T1000 (cell line): ENCODE data around the gene FN3K.
"Not testable (repeated sequence)": the region's sequence is repeated elsewhere in the genome, so short reads cannot be mapped to it uniquely, and the experiment has no call there.

ENCODE experiments used
- DNase-seq: peaks from one replicate; lab custom pipeline; 2025; ENCODE audit warnings: mixed read lengths; lab: John Stamatoyannopoulos, UW

Gene FN3K

DNA sequence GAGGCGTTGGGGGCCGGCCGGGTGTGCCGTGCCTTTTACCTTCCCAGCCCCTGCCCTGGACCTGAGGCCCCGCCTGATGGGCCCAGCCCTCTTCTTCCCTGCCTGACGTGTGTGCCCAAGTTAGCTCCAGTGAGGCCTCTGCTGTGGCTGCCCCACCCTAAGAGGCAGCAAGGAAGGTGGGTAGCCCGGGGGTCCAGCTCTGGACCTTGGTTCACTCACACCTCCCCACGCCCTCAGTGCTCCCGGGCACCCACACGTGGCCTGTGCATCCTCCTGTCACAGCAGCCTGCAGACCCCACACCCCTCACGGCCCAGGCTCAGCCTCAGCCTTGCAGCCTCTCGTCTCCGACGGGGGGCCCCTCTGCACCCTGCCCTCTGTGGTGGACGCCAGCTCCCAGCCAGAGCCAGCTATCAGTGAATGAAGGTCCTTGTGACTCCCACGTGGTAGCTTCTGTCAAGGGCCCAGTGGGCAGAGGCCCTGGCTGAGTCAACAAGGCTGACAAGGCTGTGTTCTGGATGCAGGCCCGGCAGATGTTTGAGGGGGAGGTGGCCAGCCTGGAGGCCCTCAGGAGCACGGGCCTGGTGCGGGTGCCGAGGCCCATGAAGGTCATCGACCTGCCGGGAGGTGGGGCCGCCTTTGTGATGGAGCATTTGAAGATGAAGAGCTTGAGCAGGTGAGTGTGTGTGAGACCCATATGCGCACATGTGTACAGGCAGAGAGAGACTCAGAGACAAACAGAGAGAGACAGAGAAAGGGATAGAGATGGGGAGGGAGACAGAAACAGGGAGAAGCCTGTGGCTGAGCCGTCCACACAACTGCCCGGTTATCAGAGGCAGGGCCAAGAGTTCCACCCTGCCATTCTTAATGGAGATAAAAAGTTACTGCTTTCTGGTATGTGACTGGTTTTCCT lies 2.8 kb downstream of the FN3K start:
- no peak for DNase-seq

DNA sequence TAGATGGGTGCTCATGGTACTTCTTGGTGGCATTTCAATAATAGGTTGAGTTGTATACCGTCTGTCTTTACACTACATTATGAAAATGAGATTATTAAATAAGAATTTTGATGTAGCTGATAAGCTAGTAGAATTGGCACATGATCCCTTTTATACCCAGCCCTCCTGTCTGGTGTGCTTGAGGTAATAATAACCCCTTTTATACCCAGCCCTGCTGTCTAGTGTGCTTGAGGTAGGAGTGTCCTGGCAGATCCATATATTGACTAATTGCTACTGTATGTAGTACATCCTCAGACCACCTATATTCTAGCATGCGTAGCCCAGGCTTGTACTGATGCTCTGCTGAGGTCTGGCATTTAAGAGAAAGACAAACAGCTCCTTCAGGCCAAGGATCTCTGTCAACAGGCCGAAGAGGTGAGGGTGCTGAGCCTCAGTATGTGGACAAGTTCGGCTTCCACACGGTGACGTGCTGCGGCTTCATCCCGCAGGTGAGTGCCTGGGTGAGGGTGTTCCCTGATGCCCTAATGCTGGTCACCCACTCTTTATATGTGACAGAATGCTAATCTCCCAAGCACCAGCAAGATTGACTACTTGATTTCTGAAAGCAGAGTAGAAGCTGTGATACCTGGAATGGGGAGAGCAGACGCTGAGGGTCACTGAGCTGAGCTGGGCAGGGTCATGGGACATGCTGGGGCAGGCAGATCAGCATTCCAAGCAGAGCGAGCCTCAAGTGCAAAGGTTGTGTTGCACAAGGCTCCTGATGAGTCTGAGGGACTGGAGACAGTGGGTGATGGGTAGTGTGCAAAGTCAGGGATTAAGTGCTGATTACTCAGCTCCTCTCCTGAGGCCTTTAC lies 5.7 kb downstream of the FN3K start:
- no peak for DNase-seq

DNA sequence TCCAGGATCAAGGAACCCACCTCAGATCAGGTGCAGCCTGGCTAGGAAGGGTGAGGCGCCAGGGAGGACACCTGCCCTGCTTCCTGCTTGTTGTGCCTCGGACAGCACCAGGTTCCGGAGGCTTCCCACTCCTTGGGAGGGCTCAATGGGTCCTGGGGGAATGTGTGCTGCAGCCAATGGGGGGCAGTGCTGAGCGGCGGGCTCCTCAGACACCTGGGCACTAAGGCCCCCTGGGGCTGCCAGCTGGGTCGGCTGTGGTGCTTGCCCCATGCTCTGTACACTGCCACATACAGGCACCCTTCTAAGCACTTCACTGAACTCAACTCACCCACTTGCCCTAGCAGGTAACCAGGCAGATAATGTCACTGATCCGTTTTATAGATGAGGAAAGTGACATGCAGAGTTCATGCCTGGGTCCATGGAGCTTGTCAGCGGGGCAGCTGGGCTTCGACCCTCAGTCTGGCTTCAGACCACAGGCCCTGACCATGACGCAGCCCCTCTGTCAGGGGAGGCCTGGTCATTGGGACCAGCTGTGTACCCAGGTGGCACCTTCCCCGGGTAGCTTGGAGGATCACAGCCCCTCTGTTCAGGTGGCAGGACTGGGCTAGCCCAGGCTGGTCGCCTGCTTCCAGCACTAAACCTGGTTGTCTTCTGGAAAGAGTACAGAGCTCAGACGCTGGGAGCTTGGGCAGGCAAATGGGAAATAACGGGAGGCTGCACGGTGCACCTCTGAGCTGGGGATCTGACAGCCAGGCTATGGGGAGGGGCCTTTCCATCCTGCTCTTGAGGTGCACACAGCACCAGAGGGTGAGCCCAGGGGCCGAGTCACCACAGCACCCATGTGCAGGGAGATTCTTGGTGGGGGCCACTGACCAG lies 8.2 kb downstream of the FN3K start:
- no peak for DNase-seq

DNA sequence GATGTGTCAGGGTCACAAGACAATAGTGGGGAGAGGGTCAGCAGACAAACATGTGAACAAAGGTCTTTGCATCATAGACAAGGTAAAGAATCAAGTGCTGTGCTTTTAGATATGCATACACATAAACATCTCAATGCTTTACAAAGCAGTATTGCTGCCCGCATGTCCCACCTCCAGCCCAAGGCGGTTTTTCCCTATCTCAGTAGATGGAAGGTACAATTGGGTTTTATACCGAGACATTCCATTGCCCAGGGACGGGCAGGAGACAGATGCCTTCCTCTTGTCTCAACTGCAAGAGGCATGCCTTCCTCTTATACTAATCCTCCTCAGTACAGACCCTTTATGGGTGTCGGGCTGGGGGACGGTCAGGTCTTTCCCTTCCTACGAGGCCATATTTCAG lies 9.3 kb downstream of the FN3K start:
- not testable (repeated sequence) for DNase-seq

DNA sequence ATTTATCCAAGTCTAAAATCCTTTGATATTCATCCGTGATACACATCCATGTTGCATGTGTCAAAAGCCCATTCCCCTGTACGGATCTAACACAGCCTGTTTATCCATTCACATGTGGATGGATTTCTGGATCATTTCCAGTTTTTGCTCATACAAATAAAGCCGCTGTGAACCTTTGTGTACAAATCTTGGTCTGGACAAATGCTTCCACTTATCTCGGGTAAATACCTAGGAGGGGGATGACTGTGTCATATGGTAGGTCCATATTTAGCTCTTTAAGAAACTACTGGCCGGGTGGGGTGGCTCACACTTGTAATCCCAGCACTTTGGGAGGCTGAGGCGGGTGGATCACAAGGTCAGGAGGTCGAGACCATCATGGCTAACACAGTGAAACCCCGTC lies 10.1 kb downstream of the FN3K start:
- DNase-seq, result no peak

DNA sequence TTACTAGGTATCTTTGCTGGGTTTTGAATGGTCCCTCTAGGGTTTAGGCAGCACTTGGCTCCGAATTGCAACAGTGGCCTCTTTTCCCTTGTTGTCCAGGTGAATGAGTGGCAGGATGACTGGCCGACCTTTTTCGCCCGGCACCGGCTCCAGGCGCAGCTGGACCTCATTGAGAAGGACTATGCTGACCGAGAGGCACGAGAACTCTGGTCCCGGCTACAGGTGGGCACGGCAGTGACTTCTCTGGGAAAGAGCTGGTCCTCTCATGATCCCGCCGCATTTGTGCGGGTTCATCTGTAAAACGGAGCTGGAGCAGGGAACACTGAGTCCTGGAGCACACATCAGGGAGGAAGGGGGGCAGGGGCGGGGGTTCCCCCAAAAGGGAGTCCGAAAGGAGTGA lies 13.3 kb downstream of the FN3K start:
- DNase-seq, result no peak

DNA sequence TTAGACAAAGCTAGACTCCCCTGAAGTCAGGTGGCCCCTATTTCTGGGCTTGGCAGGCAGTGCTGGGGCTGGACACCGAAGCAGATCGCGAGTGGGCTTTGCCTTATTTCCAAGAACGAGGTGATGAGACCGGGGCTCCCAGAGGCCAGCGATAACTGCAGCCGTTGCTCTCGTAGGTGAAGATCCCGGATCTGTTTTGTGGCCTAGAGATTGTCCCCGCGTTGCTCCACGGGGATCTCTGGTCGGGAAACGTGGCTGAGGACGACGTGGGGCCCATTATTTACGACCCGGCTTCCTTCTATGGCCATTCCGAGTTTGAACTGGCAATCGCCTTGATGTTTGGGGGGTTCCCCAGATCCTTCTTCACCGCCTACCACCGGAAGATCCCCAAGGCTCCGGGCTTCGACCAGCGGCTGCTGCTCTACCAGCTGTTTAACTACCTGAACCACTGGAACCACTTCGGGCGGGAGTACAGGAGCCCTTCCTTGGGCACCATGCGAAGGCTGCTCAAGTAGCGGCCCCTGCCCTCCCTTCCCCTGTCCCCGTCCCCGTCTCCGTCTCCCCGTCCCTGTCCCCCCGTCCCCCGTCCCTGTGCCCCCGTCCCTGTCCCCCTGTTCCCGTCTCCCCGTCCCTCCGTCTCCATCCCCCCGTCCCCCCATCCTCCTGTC lies 15.0 kb downstream of the FN3K start:
- DNase-seq, result no peak

DNA sequence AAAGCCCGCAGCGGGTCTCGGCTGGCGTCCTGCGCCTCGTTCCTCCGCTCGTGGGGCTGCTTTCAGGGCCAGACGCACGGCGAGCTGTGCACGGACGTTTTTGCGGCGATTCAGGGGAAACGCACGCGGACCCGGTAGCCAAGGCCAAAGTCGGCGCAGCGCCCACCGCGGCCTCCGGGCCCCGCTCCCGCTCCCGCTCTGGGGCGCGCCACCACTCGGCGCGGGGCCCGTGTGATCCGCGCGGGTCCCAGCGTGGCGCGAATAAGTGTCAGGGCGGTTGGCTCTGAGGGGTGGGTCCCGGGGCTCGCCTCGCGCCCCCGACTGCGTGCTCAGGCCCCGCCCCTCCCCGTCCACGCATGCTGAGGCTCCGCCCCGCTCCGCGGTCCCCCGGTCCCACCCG lies 15.8 kb downstream of the FN3K start:
- no peak for DNase-seq

DNA sequence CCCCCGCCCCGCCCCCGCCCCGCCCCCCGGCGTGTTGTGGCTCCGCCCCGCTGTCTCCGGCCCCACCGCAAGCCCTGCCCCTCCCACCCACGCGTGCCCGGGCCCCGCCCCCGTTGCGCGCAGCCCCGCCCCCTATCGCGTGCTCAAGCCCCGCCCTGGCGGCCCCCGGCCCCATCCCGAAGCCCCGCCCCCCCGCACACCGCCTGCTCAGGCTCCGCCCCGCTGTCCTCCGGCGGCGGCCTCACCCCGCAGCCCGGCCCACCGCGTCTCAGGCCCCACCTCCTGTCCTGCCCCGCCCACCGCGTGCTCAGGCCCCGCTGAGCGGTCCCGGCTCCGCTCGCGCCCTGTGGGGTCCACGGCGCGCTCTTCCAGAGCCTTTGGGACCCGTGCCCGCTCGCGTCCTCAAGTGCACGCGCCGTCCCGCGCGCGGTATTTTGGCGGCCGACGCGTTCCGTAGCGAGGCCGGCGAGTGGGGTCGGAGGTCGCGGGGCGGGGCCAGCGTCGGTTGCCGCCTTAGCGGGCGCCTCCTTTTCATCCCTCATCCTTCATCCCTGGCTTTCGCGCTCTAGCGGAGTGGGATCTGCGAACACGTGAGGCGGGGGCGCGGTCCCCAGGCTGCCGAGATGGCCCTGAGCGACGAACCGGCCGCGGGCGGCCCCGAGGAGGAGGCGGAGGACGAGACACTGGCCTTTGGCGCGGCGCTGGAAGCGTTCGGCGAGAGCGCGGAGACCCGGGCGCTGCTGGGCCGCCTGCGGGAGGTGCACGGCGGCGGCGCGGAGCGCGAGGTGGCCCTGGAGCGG lies 16.4 kb downstream of the FN3K start, which contains the start of gene TBCD:
TSS of gene TBCD (plus strand) at position 495 of the 800 bp plus-strand sequence. CDS start at position 624, 129 bp downstream.
- peak; percentile 98 for DNase-seq

DNA sequence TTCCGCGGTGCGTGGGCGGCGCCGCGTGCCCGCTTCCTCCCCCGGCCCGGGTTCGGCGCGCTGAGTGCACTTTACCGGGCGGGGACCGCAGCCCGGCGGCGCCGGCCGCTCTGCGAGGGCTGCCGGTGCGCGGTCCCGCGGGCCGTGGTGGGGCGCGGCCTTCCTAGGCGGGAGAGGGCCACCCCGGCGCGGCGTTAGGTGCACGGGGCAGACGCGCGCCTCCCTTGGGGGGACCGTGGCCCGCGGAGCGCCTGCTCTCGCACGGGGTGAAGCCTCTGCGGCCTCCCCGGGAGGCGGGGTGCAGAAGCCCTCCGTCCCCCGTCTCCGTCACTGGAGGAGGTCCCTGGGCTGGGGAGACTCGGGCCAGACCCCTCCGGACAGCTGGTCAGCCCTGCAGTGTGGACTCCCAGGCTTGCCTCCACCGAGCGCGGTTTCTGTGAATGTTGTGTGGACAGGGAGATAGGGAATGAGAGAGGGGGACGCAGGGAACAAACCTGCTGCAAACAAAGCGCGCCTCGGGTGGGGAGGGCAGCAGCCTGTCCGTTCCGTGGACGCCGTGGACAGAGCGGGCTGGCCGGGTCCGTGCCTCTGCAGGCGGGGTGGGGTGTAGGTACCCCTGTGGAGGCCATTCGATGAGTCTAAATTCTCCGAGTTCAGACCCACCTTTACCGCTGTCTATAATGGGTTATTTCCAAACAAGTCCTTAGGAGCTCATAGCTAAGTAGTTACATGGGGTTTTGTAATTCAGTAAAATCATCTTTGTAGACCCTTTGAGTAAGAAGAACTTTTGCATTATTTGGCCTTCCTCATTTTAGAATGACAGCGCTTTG lies 17.2 kb downstream of the FN3K start:
- DNase-seq, result no peak

DNA sequence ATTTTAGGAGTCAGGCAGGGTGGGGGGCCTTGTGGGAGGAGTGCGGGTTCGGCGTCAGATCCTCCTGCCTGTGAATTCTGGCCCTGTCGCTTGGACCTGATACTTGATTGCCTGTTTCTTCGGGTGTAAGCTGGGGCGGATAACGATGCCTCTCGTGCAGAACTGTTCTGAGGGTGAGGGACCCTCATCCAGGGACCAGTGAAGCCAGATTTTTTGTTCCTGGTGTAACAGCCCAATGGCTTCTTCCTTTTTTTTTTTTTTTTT lies 17.7 kb downstream of the FN3K start:
- DNase-seq, result no peak

DNA sequence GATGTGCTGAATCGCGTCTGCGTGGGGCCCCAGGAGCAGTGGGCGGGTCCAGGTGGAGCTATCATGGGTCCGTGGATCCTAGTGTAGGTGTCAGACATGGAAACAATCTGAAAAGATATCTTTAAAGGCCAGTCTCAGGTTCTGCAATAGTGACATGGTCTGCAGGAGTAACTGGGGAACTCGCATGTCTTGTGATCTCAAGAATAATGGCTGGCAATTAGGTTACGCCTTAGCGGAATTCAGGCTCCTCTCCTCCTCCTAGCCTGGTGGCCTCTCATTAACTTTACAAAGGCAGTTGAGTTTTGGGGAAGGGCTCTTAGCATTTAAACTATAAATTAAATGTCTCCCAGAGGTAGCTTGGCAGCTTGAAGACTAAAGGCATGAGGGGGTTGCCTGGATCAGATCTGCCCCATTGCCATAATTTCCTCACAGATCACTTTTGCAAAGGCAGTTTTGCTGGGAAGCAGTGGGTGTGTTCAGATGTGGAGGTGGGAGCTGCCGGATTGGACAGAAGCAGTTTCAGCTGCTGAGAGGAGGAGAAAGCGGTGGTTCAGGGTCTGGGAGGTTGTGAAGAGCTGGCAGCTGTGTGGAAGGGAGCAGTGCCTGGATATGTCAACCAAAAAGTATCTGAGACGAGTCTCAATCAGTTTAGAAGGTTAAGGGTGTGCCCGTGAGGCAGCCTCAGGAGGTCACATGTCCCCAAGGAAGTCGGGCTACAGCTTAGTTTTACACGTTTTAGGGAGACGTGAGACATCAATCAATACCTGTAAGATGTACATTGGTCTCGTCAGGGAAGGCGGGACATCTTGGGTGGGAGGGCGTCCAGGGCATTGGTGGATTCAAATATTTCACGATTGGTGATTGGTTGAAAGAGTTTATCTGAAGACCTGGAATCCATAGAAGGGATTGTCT lies 19.1 kb downstream of the FN3K start:
- no peak for DNase-seq

DNA sequence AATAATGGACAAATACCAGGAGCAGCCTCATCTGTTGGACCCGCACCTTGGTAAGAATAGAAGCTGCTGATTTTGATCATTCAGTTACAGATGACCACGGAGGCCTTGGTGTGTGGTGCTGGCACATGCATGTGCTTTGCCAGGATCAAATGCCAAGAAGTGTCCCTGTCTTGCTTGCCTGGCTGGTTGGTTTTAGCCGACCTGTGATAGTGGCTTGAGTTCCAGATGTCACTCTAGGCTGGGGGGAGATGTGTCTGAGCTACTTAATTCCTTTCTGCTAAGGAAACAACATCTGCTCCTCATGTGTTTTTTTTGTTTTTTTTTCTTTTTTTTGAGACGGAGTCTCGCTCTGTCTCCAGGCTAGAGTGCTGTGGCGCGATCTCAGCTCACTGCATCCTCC lies 20.8 kb downstream of the FN3K start:
- no peak for DNase-seq

DNA sequence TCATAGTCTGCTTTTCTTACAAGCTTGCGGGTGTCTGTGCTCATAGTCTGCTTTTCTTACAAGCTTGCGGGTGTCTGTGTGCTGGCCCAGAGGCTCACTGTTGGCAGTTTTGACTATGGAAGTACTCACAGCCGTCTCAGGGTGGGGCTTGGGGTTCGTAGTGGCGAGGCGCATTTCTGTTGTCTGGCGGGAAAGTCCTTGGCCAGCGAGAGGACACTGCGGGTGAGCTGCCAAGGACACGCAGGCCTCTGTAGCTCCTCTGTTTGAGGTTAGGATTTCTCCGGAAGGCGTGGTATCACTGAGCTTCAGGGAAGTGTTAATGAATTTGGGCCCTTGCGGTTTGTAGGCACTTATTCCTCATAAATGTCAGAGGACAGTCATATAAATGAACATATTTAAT lies 30.0 kb downstream of the FN3K start:
- DNase-seq, result no peak

DNA sequence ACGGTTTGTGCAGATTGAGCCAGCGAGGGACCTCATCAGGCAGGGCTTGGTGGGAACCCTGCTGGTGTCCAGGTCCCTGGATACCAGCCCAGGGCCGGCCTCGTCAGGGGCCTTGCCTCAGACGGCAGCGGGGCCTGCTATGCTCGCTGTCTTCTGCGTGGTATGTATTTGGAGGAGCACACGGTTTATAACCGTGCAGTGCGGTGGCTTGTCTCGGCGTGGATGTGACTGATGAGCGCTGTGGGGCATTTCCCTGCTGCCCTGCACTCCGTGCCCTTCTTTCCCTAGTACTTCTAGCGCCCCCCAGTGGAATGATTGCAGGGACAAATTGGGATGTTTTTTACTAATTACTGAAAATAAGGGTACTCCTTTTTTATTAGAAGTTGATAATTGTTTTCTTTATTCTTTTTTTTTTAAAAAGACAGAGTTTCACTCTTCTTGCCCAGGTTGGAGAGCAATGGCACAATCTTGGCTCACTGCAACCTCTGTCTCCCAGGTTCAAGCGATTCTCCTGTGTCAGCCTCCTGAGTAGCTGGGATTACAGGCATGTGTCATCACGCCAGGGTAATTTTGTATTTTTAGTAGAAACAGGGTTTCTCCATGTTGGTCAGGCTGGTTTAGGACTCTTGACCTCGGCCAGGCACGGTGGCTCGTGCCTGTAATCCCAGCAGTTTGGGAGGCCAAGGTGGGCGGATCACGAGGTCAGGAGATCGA lies 31.8 kb downstream of the FN3K start:
- no peak for DNase-seq

DNA sequence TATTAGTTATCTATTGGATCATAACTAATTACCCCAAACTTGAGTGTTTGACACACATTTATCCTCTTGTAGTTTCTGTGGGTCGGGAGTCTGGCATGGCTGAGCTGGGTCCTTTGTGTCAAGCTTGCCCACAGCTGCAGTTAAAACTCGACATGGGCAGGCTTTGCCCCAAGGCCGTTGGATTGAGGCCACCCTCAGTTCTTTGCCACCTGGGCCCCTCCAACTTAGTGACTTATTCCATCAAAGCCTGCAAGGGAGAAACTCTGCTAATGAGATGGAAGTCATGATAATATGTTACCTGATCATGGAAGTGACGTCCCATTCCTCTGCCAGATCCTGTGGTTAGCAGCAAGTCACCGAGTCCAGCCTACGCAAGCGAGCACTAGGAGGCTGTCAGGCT lies 33.6 kb downstream of the FN3K start:
- no peak for DNase-seq

DNA sequence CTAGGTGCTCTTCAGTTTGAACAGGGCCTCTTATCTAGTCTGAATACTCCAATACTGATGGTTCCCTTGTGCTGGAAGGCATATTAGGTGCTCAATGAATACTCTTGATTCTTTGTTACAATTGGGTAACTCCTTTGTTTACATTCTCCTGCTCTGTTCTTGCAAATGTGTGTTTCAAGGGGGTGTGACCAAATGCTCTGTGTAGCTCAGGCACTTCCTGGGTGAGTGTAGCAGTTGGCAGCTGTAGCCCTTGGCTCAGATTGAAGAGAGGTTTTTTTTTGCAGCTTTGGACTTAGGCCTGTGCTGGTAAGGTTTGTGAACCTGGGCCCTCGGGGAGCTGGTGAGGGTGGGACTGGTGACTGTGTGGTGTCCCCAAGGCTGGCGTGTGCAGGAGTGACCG lies 36.6 kb downstream of the FN3K start:
- DNase-seq, result no peak

DNA sequence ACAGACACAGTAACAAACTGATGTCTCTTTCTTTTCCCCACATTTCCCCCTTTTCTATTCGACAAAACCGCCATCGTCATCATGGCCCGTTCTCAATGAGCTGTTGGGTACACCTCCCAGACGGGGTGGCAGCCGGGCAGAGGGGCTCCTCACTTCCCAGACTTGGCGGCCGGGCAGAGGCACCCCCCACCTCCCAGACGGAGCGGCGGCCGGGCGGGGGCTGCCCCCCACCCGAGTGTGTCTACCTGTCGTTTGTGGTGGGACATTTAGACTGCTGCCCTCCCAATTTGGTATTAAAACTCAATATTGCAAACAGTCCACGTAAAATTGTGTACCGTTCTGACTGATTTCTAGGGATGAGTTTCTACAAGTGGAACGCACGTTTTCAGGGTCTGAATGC lies 39.0 kb downstream of the FN3K start:
- DNase-seq, result not testable (repeated sequence)
